Measurements from ENCODE around the gene OPCML.

Gene OPCML

GRCh38 chr11:132914600-132914999 lies 617.7 kb downstream of the OPCML start:
- no peak for DNase-seq
- Histone ChIP-seq H3K27me3 (replicated peaks) (no peaks in the 10 kb centered on the region), H3K36me3 (replicated peaks) (no peaks in the 10 kb centered on the region), H3K4me3 (ENCODE audit: low read depth, low read length) (no peak overlapping the region), H3K27ac (no peak overlapping the region)
- TF ChIP-seq, protein P1, sequence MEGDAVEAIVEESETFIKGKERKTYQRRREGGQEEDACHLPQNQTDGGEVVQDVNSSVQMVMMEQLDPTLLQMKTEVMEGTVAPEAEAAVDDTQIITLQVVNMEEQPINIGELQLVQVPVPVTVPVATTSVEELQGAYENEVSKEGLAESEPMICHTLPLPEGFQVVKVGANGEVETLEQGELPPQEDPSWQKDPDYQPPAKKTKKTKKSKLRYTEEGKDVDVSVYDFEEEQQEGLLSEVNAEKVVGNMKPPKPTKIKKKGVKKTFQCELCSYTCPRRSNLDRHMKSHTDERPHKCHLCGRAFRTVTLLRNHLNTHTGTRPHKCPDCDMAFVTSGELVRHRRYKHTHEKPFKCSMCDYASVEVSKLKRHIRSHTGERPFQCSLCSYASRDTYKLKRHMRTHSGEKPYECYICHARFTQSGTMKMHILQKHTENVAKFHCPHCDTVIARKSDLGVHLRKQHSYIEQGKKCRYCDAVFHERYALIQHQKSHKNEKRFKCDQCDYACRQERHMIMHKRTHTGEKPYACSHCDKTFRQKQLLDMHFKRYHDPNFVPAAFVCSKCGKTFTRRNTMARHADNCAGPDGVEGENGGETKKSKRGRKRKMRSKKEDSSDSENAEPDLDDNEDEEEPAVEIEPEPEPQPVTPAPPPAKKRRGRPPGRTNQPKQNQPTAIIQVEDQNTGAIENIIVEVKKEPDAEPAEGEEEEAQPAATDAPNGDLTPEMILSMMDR (IDR thresholded peaks at IDR 0.05; ENCODE audit: low read depth, low read length, missing control alignments) = no peak
- in situ Hi-C loops (cut with HindIII; ENCODE audit: low pct_ligation_motif_present, low sequenced_read_pairs) = no loop called here

DNA sequence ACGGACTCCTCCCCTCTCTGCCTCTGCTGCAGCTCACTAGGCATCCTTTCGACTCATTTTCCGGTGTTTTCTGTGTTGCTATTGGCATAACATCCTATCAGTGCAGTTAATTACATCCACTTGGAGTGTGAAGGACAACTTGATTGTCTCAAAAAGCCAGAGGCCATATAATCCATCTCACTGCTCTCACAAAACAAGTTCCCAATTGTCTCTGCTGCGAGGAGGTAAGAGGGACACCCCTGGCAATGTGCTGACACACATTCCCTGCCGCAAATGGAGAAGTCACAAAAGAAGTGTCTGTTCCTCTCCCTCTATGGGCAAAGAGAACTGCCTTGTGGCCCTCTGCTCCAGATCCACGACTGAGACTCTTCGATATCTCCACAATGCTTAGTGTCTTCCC lies 618.4 kb downstream of the OPCML start:
- Histone ChIP-seq H3K27ac (no peak overlapping the region), H3K27me3 (replicated peaks) (no peaks in the 10 kb centered on the region), H3K4me3 (ENCODE audit: low read depth, low read length) (no peak overlapping the region), H3K36me3 (replicated peaks) (no peaks in the 10 kb centered on the region)
- no peak for DNase-seq
- in situ Hi-C loops (cut with HindIII; ENCODE audit: low pct_ligation_motif_present, low sequenced_read_pairs) = no loop called here
- TF ChIP-seq, protein P1 (IDR thresholded peaks at IDR 0.05; ENCODE audit: low read depth, low read length, missing control alignments) = no peak

DNA sequence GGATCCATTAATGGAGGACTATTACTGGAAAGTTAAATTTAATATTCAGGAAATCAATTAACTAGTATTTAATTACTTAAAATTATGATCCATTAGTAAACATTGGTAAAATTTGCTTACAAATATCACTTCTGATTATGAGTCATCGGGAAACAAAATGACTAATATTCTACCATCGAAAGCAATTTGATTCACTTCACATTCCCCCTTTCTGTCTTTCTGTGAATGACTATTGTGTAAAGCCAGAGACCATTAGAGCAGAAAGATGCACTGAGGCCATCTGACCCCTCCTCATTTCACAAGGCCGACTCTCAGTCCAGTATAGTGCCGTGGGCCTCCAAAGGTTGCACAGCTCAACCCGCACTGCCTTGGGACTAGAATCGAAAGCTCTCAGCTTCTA lies 619.0 kb downstream of the OPCML start:
- no peaks in the 10 kb centered on the region for H3K27me3 ChIP-seq (replicated peaks)
- TF ChIP-seq, protein P1 (IDR thresholded peaks at IDR 0.05; ENCODE audit: low read depth, low read length, missing control alignments) = no peak
- in situ Hi-C loops (cut with HindIII; ENCODE audit: low pct_ligation_motif_present, low sequenced_read_pairs) = no loop called here
- H3K4me3 ChIP-seq (ENCODE audit: low read depth, low read length) = no peak overlapping the region
- no peaks in the 10 kb centered on the region for H3K36me3 ChIP-seq (replicated peaks)
- no peak for DNase-seq
- H3K27ac ChIP-seq = no peak overlapping the region

- Histone ChIP-seq H3K27ac (peak overlapping the region; percentile 52), H3K27me3 (replicated peaks) (no peaks in the 10 kb centered on the region), H3K4me3 (ENCODE audit: low read depth, low read length) (no peak overlapping the region), H3K36me3 (replicated peaks) (no peaks in the 10 kb centered on the region)
- TF ChIP-seq, protein P1 (IDR thresholded peaks at IDR 0.05; ENCODE audit: low read depth, low read length, missing control alignments) = no peak
- DNase-seq = peak; percentile 83
- in situ Hi-C loops (cut with HindIII; ENCODE audit: low pct_ligation_motif_present, low sequenced_read_pairs) = no loop called here
These were observed 621.1 kb downstream of the OPCML start for GRCh38 chr11:132911186-132911585.

DNA sequence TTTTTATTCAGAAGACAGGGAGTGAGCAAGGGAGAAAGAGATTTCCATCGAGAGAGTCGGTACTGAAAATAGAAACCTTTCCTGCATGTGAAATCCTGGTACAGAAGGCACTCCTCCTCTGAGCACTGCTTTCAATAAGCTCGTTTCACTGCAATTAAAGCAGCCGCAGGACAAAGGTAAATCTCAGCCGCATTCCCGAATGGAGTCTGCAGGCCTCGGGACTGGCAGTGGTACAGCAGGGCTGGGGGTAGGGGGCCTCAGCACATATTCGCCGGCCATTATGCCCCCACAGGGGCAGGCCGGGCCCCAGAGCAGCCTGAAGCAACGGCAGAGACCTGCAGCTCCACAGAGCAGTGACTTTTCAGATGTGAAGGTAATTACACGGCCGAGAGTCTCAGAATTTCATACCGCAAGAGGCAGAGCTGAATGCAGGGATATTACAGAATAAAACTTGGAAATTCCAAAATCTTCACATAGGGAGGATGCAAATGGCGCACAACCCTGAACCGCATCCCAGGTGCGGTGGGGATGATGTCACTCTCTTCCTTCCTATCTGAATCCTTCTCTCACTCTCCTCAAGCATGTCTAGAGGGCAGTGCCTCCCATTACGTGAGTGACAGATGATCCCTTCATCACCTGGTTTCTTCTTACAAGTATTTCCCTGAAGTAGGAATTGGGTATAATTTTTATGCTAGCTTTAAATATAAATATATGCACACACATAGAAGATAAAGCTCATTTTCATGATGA lies 622.1 kb downstream of the OPCML start:
- Histone ChIP-seq H3K27ac (no peak overlapping the region), H3K36me3 (replicated peaks) (no peaks in the 10 kb centered on the region), H3K27me3 (replicated peaks) (no peaks in the 10 kb centered on the region), H3K4me3 (ENCODE audit: low read depth, low read length) (no peak overlapping the region)
- TF ChIP-seq, protein P1 (IDR thresholded peaks at IDR 0.05; ENCODE audit: low read depth, low read length, missing control alignments) = no peak
- no peak for DNase-seq
- in situ Hi-C loops (cut with HindIII; ENCODE audit: low pct_ligation_motif_present, low sequenced_read_pairs) = no loop called here
